Measurements from ENCODE around the gene MMP25. TPM values are rescaled to one million over a fixed set of nuclear protein-coding genes. Genes with fewer than 3 reads are reported as not detected.

Gene MMP25
- total and polyA plus RNA-seq, 11 donors, result 0.32 to 3.0 (median 0.93) TPM

DNA sequence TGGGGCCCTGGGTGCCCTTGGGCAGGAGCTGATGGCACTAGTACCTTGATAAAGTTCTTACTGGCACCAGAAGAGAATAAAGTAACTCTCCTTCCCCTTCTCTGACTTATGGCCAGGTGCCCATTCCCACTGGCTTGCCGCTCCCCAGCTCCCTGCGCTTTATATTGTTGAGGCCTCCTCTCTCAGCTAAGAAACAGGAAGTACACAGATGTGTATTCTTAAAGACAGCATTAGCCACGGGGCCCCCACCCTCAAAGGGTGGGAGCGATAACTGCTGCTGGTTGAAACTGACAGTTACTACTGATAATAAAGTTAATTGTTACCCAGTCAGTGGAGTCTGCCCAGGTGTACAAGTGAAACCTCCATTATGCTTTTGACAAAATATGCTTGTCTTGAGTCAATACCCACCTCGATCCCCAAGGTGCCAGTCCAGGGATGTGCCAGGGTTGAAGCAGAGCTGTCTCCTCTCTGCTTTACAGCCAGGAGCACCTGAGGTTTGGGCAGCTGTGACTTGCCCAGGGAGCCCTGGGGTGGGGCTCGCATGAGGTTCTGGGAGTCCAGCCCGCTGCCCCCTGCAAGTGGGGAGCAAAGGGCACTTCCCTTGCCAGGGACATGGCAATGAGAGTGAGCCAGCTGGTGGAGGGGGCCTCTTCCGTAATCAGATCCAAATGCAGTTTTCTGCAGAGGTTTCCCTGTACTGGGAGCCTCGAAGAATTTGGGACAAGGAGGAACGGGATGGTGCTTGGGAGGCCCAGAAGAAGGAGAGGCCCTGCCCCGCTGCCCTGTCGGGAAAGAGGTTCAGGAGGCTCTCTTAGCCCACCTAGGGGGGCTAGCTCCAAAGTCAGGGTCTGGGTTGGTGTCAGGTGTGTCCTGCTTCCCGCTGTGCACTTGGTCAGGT, 39.1 kb upstream of the MMP25 start:
- intact Hi-C loops (cut with DNase I), result no loop called here
- TF ChIP-seq CTCF (IDR thresholded peaks at IDR 0.05), result no peak
- no peak for TF ChIP-seq POLR2A (IDR thresholded peaks at IDR 0.05)
- H3K4me3 ChIP-seq, result peak overlapping the region in 1 of 12 donors; percentile 33
- H3K27me3 ChIP-seq, result peaks cover 8 to 77% (median 43%) of the 10 kb centered on the region in 9 donors
- no peak for ATAC-seq
- peak overlapping the region in 1 of 12 donors; percentile 49 for H3K27ac ChIP-seq
- no peaks in the 10 kb centered on the region for H3K9me3 ChIP-seq
- 60 to 69% (median 65%) methylated on average over 12 to 13 of the region's 13 CpGs for WGBS, 4 donors
- DNase-seq, result no peak
- H3K4me1 ChIP-seq, result peaks cover 0 to 30% (median 4%) of the 10 kb centered on the region in 12 donors
- H3K36me3 ChIP-seq, result peaks cover 0 to 2% (median 0%) of the 10 kb centered on the region in 9 donors

DNA sequence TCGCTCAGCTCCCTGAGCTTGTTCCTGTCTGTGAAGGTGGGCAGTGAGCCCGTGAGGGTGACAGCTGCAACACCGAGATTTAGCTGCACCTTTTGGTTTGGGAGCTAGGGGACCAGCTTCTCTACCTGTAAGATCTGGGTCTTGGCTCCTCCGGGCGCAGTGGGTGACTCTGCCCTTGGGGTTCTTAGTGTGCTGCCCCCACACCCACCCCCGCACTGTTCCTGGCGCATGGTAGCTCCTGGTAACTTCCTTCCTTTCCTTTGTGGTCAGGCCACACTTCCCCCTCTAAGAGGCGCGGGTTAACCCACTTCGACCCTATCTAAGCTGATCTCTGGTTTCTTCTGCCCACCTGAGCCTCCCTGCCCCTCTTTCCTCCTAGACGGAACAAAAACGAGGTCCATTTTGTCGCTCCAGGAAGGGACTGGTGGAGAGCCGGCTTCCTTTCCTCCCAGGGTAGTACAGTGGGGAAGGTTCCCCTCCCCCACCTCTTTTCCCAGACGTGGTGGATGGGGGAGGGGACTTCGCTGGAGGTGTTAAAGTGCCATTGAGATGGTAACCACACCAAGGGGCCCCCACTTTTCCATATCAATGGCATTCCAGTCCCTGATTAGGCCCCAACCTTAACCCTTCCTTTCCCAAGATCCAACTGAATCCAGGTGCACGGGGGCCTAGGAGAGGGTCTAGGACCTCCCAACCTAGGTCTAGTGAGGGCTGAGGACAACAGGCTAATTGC, 38.2 kb upstream of the MMP25 start:
- H3K27me3 ChIP-seq, result peaks cover 13 to 84% (median 47%) of the 10 kb centered on the region in 9 donors
- H3K27ac ChIP-seq, result peak overlapping the region in 1 of 12 donors; percentile 49
- WGBS, 4 donors, result 23 to 28% (median 25%) methylated on average over 16 to 17 of the region's 17 CpGs
- peaks cover 0 to 30% (median 4%) of the 10 kb centered on the region in 12 donors for H3K4me1 ChIP-seq
- DNase-seq (no peak), ATAC-seq (no peak)
- peaks cover 0 to 2% (median 0%) of the 10 kb centered on the region in 9 donors for H3K36me3 ChIP-seq
- no peak for TF ChIP-seq CTCF (IDR thresholded peaks at IDR 0.05)
- no peaks in the 10 kb centered on the region for H3K9me3 ChIP-seq
- intact Hi-C loops (cut with DNase I), result no loop called here
- peak overlapping the region in 1 of 12 donors; percentile 33 for H3K4me3 ChIP-seq

DNA sequence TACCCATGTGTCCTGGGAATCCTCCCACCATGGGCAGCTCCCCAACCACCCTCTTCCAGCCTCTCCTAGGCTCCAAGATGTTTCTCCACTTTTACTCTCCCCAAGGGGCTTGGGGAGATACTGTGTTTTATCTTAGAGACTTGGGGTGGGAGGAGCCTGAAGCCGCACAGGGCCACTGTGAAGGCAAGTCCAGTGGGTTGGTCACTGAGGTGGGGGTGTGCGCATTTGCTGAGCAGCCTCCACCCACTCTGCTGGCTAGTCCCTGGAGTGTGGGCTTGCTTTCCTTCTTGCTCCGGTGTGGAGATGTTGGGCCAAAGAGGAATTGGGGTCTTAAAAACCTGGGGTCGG, 37.7 kb upstream of the MMP25 start:
- TF ChIP-seq CTCF (IDR thresholded peaks at IDR 0.05) (no peak), POLR2A (IDR thresholded peaks at IDR 0.05) (no peak)
- WGBS, 4 donors, result 38 to 57% (median 47%) methylated on average over 4 of the region's 4 CpGs

More for the DNA sequence above, 37.7 kb upstream of the MMP25 start:
- no peak for ATAC-seq
- H3K4me1 ChIP-seq, result peaks cover 0 to 30% (median 4%) of the 10 kb centered on the region in 12 donors
- H3K9me3 ChIP-seq, result no peaks in the 10 kb centered on the region
- H3K36me3 ChIP-seq, result peaks cover 0 to 2% (median 0%) of the 10 kb centered on the region in 9 donors
- peak overlapping the region in 1 of 12 donors; percentile 33 for H3K4me3 ChIP-seq
- peaks cover 18 to 84% (median 52%) of the 10 kb centered on the region in 9 donors for H3K27me3 ChIP-seq
- no peak for DNase-seq
- no peak overlapping the region for H3K27ac ChIP-seq
- intact Hi-C loops (cut with DNase I), result no loop called here
